WTC11 (cell line): ENCODE measurements around the gene TERT.

Experiments
- AR ChIP-seq: fragments of 250-450 bp; sonication (Bioruptor Pico); IDR thresholded peaks from 2 replicates; pipeline ENCODE4 v1.9.0; 2021; ENCODE audit warnings: mild to moderate bottlenecking
- MAX ChIP-seq: sonication (generic); formaldehyde crosslinking; IDR thresholded peaks from 2 replicates; pipeline ENCODE4 v1.8.0; 2022; ENCODE audit warnings: mild to moderate bottlenecking, missing genetic modification reagents
- NFE2L1 ChIP-seq: sonication (generic); formaldehyde crosslinking; IDR thresholded peaks from 2 replicates; pipeline ENCODE4 v1.8.1; 2023; ENCODE audit warnings: missing genetic modification reagents
- NFYB ChIP-seq: sonication (generic); formaldehyde crosslinking; conservative IDR thresholded peaks from 2 replicates; pipeline ENCODE4 v1.8.0; 2022; ENCODE audit warnings: low read depth, missing genetic modification reagents
- SMAD3 ChIP-seq: sonication (generic); formaldehyde crosslinking; IDR thresholded peaks from 2 replicates; pipeline ENCODE4 v1.8.0; 2022; ENCODE audit warnings: missing genetic modification reagents, mild to moderate bottlenecking, borderline replicate concordance
- TEAD4 ChIP-seq: sonication (generic); formaldehyde crosslinking; IDR thresholded peaks from 2 replicates; pipeline ENCODE4 v1.8.0; 2022; ENCODE audit warnings: mild to moderate bottlenecking, missing genetic modification reagents
- TP53 ChIP-seq: sonication (generic); formaldehyde crosslinking; IDR thresholded peaks from 2 replicates; pipeline ENCODE4 v1.8.1; 2023; ENCODE audit warnings: mild to moderate bottlenecking, missing genetic modification reagents
- ZBTB43 ChIP-seq: sonication (generic); formaldehyde crosslinking; IDR thresholded peaks from 2 replicates; pipeline ENCODE4 v1.8.1; 2023; ENCODE audit warnings: mild to moderate bottlenecking, missing genetic modification reagents
- ZNF121 ChIP-seq: sonication (generic); formaldehyde crosslinking; IDR thresholded peaks from 2 replicates; pipeline ENCODE4 v1.8.0; 2023; ENCODE audit warnings: missing genetic modification reagents
- ZNF232 ChIP-seq: sonication (generic); formaldehyde crosslinking; IDR thresholded peaks from 2 replicates; pipeline ENCODE4 v1.8.0; 2022; ENCODE audit warnings: mild to moderate bottlenecking, missing genetic modification reagents
- TF ChIP-seq, protein P1 (sequence below): fragments of 200-600 bp; IDR thresholded peaks from 2 replicates; pipeline ENCODE4 v1.8.0; 2022; ENCODE audit warnings: antibody characterized with exemption
- TF ChIP-seq, protein P2 (sequence below): sonication (generic); formaldehyde crosslinking; IDR thresholded peaks from 2 replicates; pipeline ENCODE4 v1.8.1; 2022; ENCODE audit warnings: low read depth, missing genetic modification reagents, borderline replicate concordance
- TF ChIP-seq, protein P3 (sequence below): fragments of 250-450 bp; sonication (Bioruptor Pico); IDR thresholded peaks from 2 replicates; pipeline ENCODE4 v1.8.0; 2021; ENCODE audit warnings: mild to moderate bottlenecking
- TF ChIP-seq, protein P4 (sequence below): sonication (generic); formaldehyde crosslinking; IDR thresholded peaks from 2 replicates; pipeline ENCODE4 v1.8.0; 2022; ENCODE audit warnings: mild to moderate bottlenecking, missing genetic modification reagents

- TF ChIP-seq, protein P1, sequence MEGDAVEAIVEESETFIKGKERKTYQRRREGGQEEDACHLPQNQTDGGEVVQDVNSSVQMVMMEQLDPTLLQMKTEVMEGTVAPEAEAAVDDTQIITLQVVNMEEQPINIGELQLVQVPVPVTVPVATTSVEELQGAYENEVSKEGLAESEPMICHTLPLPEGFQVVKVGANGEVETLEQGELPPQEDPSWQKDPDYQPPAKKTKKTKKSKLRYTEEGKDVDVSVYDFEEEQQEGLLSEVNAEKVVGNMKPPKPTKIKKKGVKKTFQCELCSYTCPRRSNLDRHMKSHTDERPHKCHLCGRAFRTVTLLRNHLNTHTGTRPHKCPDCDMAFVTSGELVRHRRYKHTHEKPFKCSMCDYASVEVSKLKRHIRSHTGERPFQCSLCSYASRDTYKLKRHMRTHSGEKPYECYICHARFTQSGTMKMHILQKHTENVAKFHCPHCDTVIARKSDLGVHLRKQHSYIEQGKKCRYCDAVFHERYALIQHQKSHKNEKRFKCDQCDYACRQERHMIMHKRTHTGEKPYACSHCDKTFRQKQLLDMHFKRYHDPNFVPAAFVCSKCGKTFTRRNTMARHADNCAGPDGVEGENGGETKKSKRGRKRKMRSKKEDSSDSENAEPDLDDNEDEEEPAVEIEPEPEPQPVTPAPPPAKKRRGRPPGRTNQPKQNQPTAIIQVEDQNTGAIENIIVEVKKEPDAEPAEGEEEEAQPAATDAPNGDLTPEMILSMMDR = no peak
- TF ChIP-seq, protein P2, sequence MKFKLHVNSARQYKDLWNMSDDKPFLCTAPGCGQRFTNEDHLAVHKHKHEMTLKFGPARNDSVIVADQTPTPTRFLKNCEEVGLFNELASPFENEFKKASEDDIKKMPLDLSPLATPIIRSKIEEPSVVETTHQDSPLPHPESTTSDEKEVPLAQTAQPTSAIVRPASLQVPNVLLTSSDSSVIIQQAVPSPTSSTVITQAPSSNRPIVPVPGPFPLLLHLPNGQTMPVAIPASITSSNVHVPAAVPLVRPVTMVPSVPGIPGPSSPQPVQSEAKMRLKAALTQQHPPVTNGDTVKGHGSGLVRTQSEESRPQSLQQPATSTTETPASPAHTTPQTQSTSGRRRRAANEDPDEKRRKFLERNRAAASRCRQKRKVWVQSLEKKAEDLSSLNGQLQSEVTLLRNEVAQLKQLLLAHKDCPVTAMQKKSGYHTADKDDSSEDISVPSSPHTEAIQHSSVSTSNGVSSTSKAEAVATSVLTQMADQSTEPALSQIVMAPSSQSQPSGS (CRISPR knock-in tag) = no peak
- TF ChIP-seq TEAD4 (no peak), MAX (CRISPR knock-in tag) (peak; percentile 25; the same call in 1 of the 2 replicates), NFE2L1 (CRISPR knock-in tag) (no peak), SMAD3 (CRISPR knock-in tag) (no peak), NFYB (CRISPR knock-in tag) (no peak), TP53 (no peak), AR (CRISPR knock-in tag) (no peak), ZBTB43 (CRISPR knock-in tag) (no peak), ZNF121 (CRISPR knock-in tag) (no peak), ZNF232 (CRISPR knock-in tag) (no peak)
- TF ChIP-seq, protein P3, sequence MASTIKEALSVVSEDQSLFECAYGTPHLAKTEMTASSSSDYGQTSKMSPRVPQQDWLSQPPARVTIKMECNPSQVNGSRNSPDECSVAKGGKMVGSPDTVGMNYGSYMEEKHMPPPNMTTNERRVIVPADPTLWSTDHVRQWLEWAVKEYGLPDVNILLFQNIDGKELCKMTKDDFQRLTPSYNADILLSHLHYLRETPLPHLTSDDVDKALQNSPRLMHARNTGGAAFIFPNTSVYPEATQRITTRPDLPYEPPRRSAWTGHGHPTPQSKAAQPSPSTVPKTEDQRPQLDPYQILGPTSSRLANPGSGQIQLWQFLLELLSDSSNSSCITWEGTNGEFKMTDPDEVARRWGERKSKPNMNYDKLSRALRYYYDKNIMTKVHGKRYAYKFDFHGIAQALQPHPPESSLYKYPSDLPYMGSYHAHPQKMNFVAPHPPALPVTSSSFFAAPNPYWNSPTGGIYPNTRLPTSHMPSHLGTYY (CRISPR knock-in tag) = no peak
- TF ChIP-seq, protein P4, sequence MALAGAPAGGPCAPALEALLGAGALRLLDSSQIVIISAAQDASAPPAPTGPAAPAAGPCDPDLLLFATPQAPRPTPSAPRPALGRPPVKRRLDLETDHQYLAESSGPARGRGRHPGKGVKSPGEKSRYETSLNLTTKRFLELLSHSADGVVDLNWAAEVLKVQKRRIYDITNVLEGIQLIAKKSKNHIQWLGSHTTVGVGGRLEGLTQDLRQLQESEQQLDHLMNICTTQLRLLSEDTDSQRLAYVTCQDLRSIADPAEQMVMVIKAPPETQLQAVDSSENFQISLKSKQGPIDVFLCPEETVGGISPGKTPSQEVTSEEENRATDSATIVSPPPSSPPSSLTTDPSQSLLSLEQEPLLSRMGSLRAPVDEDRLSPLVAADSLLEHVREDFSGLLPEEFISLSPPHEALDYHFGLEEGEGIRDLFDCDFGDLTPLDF (CRISPR knock-in tag) = no peak
Measured at GRCh38 chr5:1315709-1316587, 21.1 kb upstream of the TERT start.
